AG04449 (cell line): ENCODE results near the gene EDC4.
"Not testable (repeated sequence)": the region's sequence is repeated elsewhere in the genome, so short reads cannot be mapped to it uniquely, and the experiment has no call there.

Source experiments
- CTCF ChIA-PET: fragments of 350-600 bp; formaldehyde crosslinking; extraction: SDS; loops from one replicate; lab custom pipeline; 2021; ENCODE audit warnings: antibody characterized with exemption; lab: Yijun Ruan, JAX
- POLR2A ChIA-PET: fragments of 400-600, 350-600 bp; formaldehyde crosslinking; extraction: SDS; loops from one replicate; lab custom pipeline; 2020; ENCODE audit warnings: antibody characterized with exemption, inconsistent platforms; lab: Yijun Ruan, JAX
- DNase-seq: peaks from one replicate; pipeline ENCODE4 v3.0.0-alpha.2; 2010; ENCODE audit warnings: low read depth, low spot score
- H3K4me3 ChIP-seq: 2 replicates; pipeline ENCODE4 v1.5.1; 2011; ENCODE audit warnings: low read depth, mild to moderate bottlenecking, control low read depth, low read length
- TF ChIP-seq, protein P1 (sequence below): IDR thresholded peaks from one replicate; pipeline ENCODE4 v1.5.1; 2011; ENCODE audit warnings: mild to moderate bottlenecking, moderate library complexity, low read length, control low read depth, inconsistent platforms; ENCODE audit not compliant: insufficient read depth; ENCODE audit errors: missing control alignments

EDC4 gene

DNA sequence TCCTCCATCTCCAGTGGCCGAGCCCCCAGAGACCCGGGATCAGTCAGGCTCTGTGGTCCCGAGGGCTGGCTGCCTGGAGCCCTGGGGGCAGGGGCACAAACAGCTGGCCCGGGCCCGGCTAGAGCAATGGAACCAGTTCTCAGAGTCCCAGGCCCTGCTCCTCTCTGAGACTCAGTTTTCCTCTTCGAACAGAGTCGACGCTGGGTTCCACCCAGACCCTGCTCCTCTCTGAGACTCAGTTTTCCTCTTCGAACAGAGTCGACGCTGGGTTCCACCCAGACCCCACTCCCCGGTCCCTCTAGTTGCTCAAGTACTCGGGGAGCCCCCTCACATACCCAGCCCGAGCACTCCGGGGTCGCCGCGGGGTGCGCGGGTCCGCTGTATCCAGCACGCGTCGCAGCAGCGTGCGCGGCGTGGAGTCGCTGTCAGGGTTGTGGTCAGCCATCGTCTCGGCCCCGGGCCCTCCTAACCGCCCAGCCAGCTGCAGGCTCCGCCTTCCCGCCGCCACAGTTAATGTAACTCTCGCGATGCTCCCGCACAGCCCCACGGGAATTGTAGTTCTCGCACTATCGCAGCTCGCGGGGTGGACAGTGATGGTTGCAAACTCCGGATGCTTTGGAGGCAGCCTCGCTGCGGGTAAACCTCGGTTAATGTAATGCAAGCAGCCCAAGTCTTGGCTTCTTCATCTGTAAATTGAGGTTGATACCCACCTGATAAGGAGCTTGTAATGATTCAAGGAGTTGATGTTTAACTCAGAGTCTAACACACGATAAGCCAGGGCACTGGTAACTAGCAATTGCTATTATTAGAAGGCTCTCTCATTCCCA lies 39.2 kb upstream of the EDC4 start:
- TF ChIP-seq, protein P1, sequence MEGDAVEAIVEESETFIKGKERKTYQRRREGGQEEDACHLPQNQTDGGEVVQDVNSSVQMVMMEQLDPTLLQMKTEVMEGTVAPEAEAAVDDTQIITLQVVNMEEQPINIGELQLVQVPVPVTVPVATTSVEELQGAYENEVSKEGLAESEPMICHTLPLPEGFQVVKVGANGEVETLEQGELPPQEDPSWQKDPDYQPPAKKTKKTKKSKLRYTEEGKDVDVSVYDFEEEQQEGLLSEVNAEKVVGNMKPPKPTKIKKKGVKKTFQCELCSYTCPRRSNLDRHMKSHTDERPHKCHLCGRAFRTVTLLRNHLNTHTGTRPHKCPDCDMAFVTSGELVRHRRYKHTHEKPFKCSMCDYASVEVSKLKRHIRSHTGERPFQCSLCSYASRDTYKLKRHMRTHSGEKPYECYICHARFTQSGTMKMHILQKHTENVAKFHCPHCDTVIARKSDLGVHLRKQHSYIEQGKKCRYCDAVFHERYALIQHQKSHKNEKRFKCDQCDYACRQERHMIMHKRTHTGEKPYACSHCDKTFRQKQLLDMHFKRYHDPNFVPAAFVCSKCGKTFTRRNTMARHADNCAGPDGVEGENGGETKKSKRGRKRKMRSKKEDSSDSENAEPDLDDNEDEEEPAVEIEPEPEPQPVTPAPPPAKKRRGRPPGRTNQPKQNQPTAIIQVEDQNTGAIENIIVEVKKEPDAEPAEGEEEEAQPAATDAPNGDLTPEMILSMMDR = no peak
- H3K4me3 ChIP-seq = peak overlapping the region; percentile 83
- CTCF ChIA-PET = interaction anchor here (0.7 to 13.4 kb wide), 7 partner anchors 8 to 313 kb away, joined by 3 to 181 read pairs (median 8); no protein-coding TSS in a partner anchor
- DNase-seq = no peak
- POLR2A ChIA-PET = interaction anchor here (0.9 to 1.9 kb wide), 7 partner anchors 11 to 126 kb away, joined by 3 to 8 read pairs (median 5); partner anchors contain the start of genes RANBP10 and TSNAXIP1

GRCh38 chr16:67834242-67834614 lies 38.6 kb upstream of the EDC4 start:
- H3K4me3 ChIP-seq = peak overlapping the region; percentile 83
- ChIA-PET POLR2A (interaction anchor here (0.9 to 1.9 kb wide), 5 partner anchors 10 to 126 kb away, joined by 3 to 8 read pairs (median 6); partner anchors contain the start of genes RANBP10 and TSNAXIP1), CTCF (interaction anchor here (0.7 to 13.4 kb wide), 4 partner anchors 9 to 25 kb away, joined by 3 to 181 read pairs (median 12); no protein-coding TSS in a partner anchor)
- no peak for DNase-seq
- TF ChIP-seq, protein P1 = no peak

GRCh38 chr16:67837190-67837589 lies 35.7 kb upstream of the EDC4 start:
- POLR2A ChIA-PET, H3K4me3 ChIP-seq, DNase-seq: not testable (repeated sequence)
- CTCF ChIA-PET = interaction anchor here (0.7 to 13.4 kb wide), 6 partner anchors 9 to 164 kb away, joined by 3 to 181 read pairs (median 3); partner anchors contain the start of genes NRN1L and NUTF2

DNA sequence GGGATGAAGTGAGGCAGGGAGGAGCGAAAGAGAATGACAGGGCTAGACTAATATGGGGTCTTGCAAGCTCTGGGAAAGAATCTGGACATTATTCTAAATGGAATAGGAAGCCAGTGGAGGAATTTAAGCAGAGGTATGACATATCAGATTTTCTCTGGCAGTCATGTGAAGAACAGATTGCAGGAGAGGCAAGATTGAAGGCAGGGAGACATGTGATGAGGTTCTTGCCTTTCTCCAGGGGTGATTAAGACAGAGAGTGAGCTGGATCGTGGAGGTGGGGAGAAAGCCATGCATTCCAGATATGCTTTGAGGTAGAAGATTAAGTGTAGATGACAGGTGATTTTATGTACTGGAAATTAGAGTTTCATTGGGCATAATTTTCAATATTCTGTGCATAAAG lies 35.0 kb upstream of the EDC4 start:
- TF ChIP-seq, protein P1 = no peak
- DNase-seq = no peak
- ChIA-PET POLR2A (no interaction called here), CTCF (interaction anchor here (0.6 to 13.4 kb wide), 7 partner anchors 9 to 317 kb away, joined by 3 to 181 read pairs (median 4); partner anchors contain the start of genes NRN1L and NUTF2)
- no peak overlapping the region for H3K4me3 ChIP-seq

DNA sequence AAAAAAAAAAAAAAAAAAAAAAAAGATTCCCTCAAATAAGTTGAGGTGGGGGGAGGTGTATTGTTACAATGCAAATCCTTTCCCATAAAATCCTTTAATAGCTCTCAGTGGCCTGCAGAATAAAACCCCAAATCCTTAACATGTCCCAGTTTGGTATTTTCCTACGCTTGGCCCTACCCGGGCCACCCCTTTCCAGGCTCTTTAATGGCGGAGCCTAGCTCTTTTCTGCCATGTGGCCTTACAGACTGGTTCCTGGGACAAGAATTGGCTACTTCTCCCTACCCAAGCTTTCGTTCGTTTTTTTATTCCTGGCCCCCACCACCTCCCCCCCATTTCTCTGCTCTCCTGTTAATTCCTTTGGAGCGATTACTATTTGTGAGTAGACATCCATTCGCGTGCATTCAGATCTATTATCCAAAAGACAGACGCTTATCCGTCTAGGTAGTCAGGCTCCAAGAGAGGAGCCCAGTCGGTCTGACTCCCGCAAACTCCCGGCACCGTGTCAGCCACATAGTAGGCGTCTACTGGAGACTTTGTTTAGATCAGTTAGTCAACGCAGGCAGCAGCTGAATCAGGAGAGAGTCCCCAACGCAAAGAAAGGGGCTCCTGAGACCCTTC lies 31.5 kb upstream of the EDC4 start:
- H3K4me3 ChIP-seq = peak overlapping the region; percentile 41
- ChIA-PET POLR2A (interaction anchor here (0.6 kb wide), 1 partner anchor 23 kb away, joined by 3 read pairs; no protein-coding TSS in a partner anchor), CTCF (interaction anchor here (0.5 to 3.1 kb wide), 14 partner anchors 8 to 321 kb away, joined by 3 to 24 read pairs (median 4); no protein-coding TSS in a partner anchor)
- TF ChIP-seq, protein P1 = no peak
- DNase-seq = no peak

DNA sequence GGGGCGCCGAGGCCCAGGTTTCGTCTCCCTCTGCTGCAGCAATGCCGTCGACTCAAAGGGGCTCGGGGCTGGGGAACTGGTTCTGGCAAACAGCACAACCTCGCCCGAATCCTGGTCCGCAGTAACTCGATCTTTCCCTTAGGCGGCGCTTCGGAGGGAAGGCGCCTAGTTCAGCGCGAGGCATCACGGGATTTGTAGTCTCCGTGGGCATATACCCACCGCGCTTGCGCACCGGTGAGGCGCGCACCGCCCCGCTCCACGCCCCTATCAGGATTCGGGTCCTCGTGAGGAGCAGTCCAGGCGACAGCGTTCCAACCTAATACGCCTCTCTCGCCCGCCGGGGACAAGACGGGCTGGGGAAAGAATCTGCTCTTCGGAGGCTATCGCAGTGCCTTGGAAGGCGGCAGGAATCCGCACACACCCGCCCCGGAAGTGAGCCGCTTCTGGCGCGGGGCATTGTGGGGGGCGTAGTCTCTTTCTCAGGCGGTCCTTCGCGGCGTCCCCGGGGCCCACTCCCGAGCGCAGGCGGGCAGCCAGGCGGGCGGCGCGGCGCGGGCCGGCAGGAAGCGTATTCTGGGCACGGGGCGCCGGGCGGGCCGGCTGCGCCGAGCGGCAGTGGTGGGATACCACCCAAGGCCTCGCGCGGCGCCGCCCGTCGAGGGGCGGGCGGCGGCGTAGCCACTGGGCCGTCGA lies 30.9 kb upstream of the EDC4 start, which contains the start of gene THAP11:
TSS of gene THAP11 (plus strand) at position 505 of the 693 bp plus-strand sequence. CDS start 235 bp downstream, outside the sequence.
- H3K4me3 ChIP-seq = peak within 1 kb of the TSS; percentile 97
- TF ChIP-seq, protein P1 = peak; percentile 90
- POLR2A ChIA-PET = no interaction called here
- no peak for DNase-seq
- CTCF ChIA-PET = interaction anchor here (0.6 to 3.1 kb wide), 10 partner anchors 8 to 174 kb away, joined by 3 to 24 read pairs (median 6); no protein-coding TSS in a partner anchor
